MCF 10A (cell line): ENCODE results near the gene CCL13. TPM values are rescaled to one million over a fixed set of nuclear protein-coding genes. Genes with fewer than 3 reads are reported as not detected.

ENCODE experiments used
- BruUV-seq: library from RNA; stranded (reverse); fragments of 400-500 nt; replicated peaks from 2 replicates; lab custom pipeline; 2021; lab: Mats Ljungman, UMichigan
- CTCF ChIA-PET: fragments of 300-600 bp; sonication (Branson Sonifier 250); formaldehyde crosslinking; extraction: SDS; loops from one replicate; lab custom pipeline; 2021; ENCODE audit warnings: antibody characterized with exemption, inconsistent platforms; lab: Yijun Ruan, JAX
- POLR2A ChIA-PET: fragments of 300-600, 350-650 bp; sonication (Branson Sonifier 250); formaldehyde crosslinking; extraction: SDS; loops from one replicate; lab custom pipeline; 2020; ENCODE audit warnings: antibody characterized with exemption, inconsistent platforms; lab: Yijun Ruan, JAX
- DNase-seq: peaks from one replicate; pipeline ENCODE4 v3.0.0-alpha.2; 2018; ENCODE audit not compliant: unreplicated experiment
- H3K27ac Mint-ChIP-seq: one replicate; pipeline ENCODE4 v1.8.0; 2022; ENCODE audit warnings: mild to moderate bottlenecking, low read depth, mixed read lengths; ENCODE audit not compliant: unreplicated experiment
- H3K27me3 Mint-ChIP-seq: one replicate; pipeline ENCODE4 v1.8.0; 2022; ENCODE audit warnings: mixed read lengths; ENCODE audit not compliant: insufficient read depth, unreplicated experiment
- H3K36me3 Mint-ChIP-seq: one replicate; pipeline ENCODE4 v1.8.0; 2022; ENCODE audit warnings: mild to moderate bottlenecking, moderate library complexity, mixed read lengths; ENCODE audit not compliant: insufficient read depth, unreplicated experiment
- H3K4me1 Mint-ChIP-seq: one replicate; pipeline ENCODE4 v1.8.0; 2022; ENCODE audit warnings: mixed read lengths; ENCODE audit not compliant: insufficient read depth, unreplicated experiment
- H3K4me3 Mint-ChIP-seq: one replicate; pipeline ENCODE4 v1.8.0; 2022; ENCODE audit warnings: mild to moderate bottlenecking, moderate library complexity, mixed read lengths; ENCODE audit not compliant: unreplicated experiment
- H3K9me3 Mint-ChIP-seq: one replicate; pipeline ENCODE4 v1.8.0; 2022; ENCODE audit warnings: mixed read lengths; ENCODE audit not compliant: unreplicated experiment
- CTCF ChIP-seq: fragments of 200-600 bp; IDR thresholded peaks from one replicate; pipeline ENCODE4 v1.8.0; 2022; ENCODE audit warnings: antibody characterized with exemption, mild to moderate bottlenecking; ENCODE audit not compliant: unreplicated experiment
- intact Hi-C: fragments of 100-400 bp; cut with micrococcal nuclease; formaldehyde crosslinking; loops from 2 replicates; pipeline ENCODE4 v1.14.1; 2022
- total RNA-seq: library from RNA; stranded (reverse); gene quantifications from 2 replicates; pipeline ENCODE4 v1.2.3, GENCODE V29; 2022

The CCL13 gene
- total RNA-seq, 1 experiment from 2014 or later: not detected

DNA sequence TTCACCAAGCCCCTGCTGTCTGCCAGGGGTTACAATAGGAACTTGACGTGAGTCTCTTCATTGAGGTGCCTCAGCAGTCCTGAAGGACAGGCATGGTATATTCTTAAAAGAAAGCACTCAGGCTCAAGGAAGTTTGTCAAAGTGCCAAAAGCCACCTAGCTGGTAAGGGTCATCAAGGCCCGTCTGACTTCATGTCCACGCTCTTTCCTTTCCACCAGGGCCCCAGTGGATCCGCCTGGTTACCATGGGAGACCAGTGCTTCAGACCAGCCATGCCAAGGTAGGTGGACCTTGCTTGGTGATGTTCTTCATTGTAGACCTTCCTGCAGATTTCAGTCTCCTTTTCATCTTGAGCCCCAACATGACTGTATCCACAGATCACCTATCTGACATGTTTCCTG is 34.4 kb downstream of the CCL13 start:
- no TSS peak for BruUV-seq
- H3K36me3 Mint-ChIP-seq: no peaks in the 10 kb centered on the region
- H3K4me3 Mint-ChIP-seq: no peak overlapping the region
- H3K27me3 Mint-ChIP-seq: peaks cover 9% of the 10 kb centered on the region
- no peak overlapping the region for H3K27ac Mint-ChIP-seq
- no peak for DNase-seq
- H3K9me3 Mint-ChIP-seq: peaks cover 13% of the 10 kb centered on the region
- no peaks in the 10 kb centered on the region for H3K4me1 Mint-ChIP-seq
- intact Hi-C loops: no loop called here
- CTCF ChIA-PET: interaction anchor here (1.7 kb wide), 1 partner anchor 11 kb away, joined by 4 read pairs; no protein-coding TSS in a partner anchor
- POLR2A ChIA-PET: no interaction called here
- TF ChIP-seq CTCF: no peak

GRCh38 chr17:34391241-34391640 is 35.0 kb downstream of the CCL13 start:
- no peaks in the 10 kb centered on the region for H3K4me1 Mint-ChIP-seq
- peaks cover 9% of the 10 kb centered on the region for H3K27me3 Mint-ChIP-seq
- intact Hi-C loops: no loop called here
- BruUV-seq: no TSS peak
- no peak for TF ChIP-seq CTCF
- DNase-seq: no peak
- H3K4me3 Mint-ChIP-seq: no peak overlapping the region
- H3K27ac Mint-ChIP-seq: no peak overlapping the region
- POLR2A ChIA-PET: no interaction called here
- H3K9me3 Mint-ChIP-seq: peaks cover 13% of the 10 kb centered on the region
- H3K36me3 Mint-ChIP-seq: no peaks in the 10 kb centered on the region
- CTCF ChIA-PET: interaction anchor here (0.7 kb wide), 1 partner anchor 613 kb away, joined by 3 read pairs; no protein-coding TSS in a partner anchor

- DNase-seq: no peak
- no peak overlapping the region for H3K4me3 Mint-ChIP-seq
These were observed 37.1 kb downstream of the CCL13 start for GRCh38 chr17:34393401-34393800.

DNA sequence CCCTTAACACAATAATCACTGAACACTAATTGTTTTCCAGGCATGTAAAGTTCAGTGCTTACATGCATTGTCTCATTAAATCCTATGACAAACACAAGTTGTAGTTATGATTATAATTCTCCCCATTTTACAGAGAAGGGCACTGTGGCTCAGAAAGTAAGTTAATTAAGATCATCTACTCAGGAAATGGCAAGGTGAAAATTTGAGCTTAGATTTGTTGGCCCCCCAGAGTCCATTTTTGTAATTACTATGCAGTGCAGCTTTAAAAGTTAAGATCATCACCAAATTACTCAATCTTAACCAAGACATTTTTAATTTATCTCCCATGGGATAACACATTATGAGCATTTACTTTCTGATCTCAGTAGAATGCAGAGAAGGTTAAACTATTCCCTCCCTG is 41.0 kb downstream of the CCL13 start:
- peaks cover 9% of the 10 kb centered on the region for H3K27me3 Mint-ChIP-seq
- POLR2A ChIA-PET: no interaction called here
- no peak for TF ChIP-seq CTCF
- peaks cover 13% of the 10 kb centered on the region for H3K9me3 Mint-ChIP-seq
- DNase-seq: no peak
- intact Hi-C loops: no loop called here
- H3K4me3 Mint-ChIP-seq: no peak overlapping the region
- BruUV-seq: no TSS peak
- CTCF ChIA-PET: interaction anchor here (0.5 to 1.8 kb wide), 3 partner anchors 22 to 860 kb away, joined by 3 to 6 read pairs (median 4); no protein-coding TSS in a partner anchor
- H3K36me3 Mint-ChIP-seq: no peaks in the 10 kb centered on the region
- H3K27ac Mint-ChIP-seq: no peak overlapping the region
- H3K4me1 Mint-ChIP-seq: peaks cover 4% of the 10 kb centered on the region

More at GRCh38 chr17:34393401-34393800, 37.1 kb downstream of the CCL13 start:
- Mint-ChIP-seq H3K27ac (no peak overlapping the region), H3K4me1 (no peaks in the 10 kb centered on the region), H3K27me3 (peaks cover 9% of the 10 kb centered on the region), H3K9me3 (peaks cover 13% of the 10 kb centered on the region), H3K36me3 (no peaks in the 10 kb centered on the region)
- ChIA-PET CTCF (no interaction called here), POLR2A (no interaction called here)
- BruUV-seq: no TSS peak
- TF ChIP-seq CTCF: no peak
- intact Hi-C loops: no loop called here
